Activated CD4-positive, alpha-beta T cell treated with anti-CD3 and anti-CD28 coated beads, Interleukin-2, amount 50 U/mL, for 16 hours (primary cell): ENCODE data around the gene TMEM267.
"Not testable (repeated sequence)": the region's sequence is repeated elsewhere in the genome, so short reads cannot be mapped to it uniquely, and the experiment has no call there.

ENCODE experiments used
- DNase-seq: peaks from one replicate; pipeline ENCODE4 v3.0.0-alpha.2; 2020

TMEM267 gene

DNA sequence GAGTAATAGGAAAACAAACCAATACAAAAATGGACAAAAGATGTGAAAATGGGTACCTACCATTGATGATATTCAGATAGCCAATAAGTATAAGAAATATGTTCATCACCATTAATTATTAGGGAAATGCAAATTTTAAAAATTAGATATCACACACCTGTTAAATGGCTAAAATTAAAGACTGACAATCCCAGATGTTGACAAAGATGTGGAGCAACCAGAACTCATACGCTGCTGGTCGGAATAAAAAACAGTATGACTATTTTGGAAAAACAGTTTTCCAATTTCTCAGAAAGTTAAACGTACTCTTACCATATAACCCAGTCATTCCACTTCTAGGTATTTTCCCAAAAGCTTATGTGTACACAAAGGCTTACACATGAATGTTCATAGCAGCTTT is 27.1 kb downstream of the TMEM267 start:
- no peak for DNase-seq

DNA sequence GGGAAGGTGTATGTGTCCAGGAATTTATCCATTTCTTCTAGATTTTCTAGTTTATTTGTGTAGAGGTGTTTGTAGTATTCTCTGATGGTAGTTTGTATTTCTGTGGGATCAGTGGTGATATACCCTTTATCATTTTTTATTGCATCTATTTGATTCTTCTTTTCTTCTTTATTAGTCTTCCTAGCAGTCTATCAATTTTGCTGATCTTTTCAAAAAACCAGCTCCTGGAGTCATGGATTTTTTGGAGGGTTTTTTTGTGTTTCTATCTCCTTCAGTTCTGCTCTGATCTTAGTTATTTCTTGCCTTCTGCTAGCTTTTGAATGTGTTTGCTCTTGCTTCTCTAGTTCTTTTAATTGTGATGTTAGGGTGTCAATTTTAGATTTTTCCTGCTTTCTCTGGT is 42.1 kb downstream of the TMEM267 start:
- DNase-seq = not testable (repeated sequence)

DNA sequence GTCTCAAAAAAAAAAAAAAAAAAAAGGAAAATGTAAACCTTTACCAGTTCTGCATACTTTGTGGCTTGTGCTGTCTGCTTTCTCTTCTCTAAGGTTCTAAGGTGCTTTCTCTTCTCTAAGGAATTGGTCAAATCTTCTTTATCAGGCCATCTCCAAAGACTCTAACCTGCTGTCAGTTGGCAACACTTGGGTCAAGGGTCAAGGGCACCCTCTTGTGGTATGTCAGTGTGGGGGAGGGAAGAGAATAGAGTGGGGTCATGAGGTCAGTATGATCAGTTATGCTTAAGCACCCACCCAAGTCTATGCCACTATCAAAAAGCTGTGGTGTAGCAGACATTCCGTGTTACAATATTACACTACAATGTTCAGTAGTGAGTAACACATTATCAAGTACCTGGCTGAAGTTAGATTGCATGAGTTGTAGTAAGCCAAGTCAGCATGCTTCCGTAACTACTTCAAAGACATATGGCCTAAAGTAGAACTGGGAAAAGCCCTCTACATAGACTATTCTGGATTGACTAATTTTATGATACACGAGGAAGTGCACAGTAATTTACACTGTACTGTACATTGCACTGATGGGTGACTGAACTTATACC is 46.5 kb downstream of the TMEM267 start:
- no peak for DNase-seq

DNA sequence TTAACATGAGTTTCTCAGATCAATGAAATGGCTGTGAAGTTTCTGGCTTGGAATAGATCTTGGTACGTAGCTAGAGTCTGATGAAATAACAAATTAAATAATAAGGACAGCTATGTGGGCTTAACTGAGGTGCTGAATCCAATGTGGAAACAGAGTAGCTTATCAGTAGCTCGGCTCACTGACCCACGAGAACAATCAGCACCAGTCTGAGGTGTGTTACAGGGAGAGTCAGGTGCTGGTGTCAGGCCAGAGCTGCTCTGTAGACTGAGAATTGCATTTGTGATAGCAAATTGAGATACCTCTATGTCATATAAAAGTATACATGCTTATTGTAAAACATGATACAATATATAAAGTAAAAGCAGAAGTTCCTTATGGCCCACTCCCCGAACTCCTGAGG is 50.3 kb downstream of the TMEM267 start:
- no peak for DNase-seq

DNA sequence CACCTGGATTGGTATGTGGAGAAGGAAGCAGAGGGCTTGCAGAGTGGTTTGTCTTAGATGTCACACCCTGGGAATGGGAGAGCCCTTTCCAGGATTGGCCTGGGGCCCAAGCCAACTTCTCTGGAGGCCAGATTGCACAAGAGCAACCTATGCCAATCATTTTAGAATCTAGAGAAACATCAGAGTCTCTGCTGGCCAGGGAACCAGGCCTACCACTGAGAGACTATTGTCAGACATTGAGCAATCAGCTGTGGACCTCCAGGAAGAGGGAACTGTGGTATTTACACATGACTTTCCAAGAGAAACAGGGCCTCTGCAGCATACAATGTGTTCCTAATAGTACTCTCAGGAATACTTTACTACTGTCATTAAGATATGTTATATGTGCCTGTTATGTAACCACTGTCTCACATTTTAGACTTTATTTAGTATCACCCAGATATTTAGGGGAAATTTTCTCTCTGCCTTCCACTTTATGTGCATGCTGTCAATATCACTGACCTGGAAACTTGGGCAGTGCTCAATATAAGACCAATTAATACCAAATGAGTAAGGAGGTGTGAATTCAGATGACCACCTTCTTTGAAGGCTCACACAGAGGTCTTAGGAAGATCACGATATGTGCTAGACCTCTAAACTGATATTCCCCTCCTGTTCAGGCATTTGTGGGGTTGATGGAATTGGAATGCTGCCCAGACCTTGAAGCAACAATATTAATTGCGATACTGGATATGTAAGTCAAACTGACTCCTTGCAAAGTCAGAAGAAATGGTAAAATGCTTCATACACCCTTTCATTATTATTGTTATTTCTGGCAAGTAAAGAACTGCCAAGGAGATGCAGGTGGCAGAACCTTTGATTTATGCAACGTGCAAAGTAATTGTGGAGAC is 50.9 kb downstream of the TMEM267 start:
- DNase-seq = no peak

DNA sequence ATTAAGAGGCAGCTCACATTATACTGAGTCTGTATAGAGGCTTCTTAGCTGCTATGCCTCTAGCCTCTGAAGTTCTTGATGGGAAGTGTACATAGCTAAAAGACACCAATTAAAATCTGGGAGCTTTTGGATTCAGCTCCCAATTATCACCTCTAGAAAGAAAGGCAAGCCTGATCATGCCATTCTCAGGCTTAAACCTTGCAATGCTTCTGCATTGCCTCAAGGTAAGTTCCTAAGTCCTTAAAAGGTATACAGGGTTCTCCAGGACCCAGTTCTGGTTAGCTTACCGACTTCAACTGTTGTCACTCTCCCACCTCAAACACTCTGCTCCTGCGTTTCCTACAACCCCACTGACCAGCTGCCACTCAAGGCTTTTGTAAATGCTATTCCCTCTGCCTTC is 54.0 kb downstream of the TMEM267 start:
- no peak for DNase-seq

DNA sequence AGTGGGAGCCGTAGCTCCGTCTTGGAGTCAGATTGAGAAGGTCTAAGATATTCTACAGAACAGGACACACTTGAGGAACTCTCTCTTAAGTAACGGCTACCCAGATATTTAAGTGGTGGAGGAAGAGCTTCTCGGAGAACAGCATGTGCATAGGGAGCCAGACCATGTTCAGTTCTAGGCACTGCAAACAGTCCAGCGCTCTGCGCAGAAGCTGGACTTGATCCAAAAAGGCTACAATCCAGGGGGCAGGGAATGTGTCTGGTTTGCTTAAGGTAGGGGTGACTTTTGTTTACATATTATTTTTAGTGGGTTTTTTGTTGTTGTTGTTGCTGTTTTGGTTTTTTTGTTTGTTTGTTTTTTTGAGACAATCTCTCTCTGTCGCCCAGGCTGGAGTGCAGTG is 54.6 kb downstream of the TMEM267 start:
- DNase-seq = no peak

DNA sequence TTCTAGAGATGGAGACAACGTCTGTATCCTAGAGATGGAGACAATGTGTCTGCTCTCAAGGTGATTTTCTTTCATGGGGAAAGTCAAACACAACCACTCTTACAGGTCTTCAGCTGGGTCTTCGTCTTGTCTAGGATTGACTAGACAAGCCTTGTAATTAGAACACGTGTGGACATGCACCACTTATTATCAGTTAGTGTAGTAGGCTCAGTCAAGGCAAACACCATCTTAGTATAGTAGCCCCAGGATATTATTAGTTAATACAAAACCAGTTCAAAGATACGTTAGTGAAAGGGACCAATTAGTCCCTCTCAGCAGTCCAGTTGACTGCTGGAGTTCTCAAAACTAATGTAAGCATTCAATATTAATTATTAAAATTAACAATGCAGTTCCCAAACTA is 56.4 kb downstream of the TMEM267 start:
- no peak for DNase-seq

DNA sequence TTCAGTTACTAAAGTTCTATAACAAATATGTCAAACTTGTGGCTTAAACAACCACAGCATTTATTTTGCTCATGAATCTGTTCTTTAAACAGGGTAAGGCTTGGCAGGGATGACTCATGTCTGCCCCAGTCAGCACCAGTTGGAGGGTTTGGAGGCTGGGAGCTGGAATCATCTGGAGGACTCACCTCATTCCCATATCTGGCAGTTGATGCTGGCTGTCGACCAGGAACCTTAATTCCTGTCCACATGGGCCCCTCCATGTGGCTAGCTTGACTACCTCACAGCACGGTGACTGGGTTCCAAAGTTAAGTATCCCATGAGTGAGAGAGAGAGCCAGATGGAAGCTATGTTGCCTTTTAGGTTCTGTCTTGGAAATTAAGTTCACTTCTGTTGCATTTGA is 57.7 kb downstream of the TMEM267 start:
- DNase-seq = no peak

DNA sequence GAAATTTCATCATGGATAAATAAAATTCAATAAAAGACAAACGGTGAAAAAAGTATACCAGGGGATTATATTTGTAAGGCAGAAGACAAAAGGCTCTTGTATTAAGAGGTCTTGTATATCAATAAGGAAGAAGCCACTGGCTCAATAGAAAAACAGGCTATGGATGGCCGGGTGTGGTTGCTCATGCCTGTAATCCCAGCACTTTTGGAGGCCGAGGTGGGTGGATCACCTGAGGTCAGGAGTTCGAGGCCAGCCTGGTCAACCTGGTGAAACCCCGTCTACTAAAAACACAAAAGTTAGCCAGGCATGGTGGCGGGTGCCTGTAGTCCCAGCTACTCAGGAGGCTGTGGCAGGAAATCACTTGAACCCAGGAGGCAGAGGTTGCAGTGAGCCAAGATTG is 60.6 kb downstream of the TMEM267 start:
- DNase-seq = not testable (repeated sequence)

DNA sequence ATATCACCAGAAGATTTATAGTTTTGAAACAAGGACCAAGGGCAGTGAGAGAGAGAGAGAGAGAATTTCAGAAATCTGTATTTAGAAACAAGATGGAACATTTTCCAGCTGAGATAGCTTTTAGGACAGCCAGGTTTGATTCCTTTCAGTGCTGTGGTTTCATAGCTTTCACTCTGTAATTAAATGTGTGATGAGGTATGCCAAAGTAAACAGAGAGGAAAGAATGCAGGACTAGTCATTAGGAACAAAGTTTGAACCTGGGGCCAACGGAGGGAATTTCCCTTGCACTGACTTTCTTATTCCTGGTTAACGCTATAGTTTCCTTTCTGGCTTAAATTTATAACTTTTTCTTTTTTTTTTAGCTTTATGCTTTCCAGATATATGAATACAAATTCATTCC is 61.5 kb downstream of the TMEM267 start:
- DNase-seq = no peak

DNA sequence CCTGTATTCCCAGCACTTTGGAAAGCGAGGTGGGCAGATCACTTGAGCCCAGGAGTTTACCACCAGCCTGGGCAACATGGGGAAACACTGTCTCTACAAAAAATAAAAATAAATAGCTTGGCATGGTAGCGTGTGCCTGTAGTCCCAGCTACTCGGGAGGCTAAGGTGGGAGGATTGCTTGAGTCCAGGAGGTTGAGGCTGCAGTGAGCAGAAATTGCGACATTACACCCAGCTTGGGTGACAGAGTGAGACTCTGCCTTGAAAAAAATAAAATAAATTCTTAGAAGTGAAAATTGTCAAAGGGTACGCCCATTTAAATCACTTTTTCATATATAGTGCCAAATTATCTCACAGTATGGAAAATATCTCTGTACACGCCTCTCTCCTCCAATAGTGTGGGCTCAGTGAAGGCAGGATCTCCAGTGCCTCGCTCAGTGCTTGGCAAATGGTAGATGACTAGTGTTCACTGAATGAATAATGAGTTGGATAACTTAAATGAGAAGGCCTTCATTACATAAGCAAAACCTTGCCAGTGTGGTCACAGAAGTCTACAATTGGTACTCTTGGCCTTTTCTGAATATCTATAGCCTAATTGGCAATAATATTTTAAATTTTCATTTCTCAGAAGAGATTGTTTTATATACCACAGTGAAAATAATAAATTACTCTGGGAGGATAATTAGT is 62.1 kb downstream of the TMEM267 start:
- no peak for DNase-seq

DNA sequence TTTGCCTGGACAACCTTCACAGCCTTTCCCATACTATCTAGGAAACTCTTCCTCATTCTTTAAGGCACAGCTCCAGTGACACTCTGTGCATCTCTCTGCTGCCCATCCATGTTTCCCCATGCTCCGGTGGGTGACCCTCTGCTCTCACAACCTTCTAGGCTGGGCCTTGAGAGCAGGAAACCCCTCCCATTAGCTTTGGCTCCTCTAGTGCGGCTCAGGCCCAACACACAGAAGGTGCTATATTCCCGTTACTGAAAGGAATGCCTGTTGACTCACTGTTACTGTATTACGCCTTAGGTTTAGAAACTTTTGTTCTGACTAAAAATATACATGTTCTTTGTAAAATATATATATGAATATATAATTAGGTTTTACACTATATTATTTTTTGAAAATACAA is 63.4 kb downstream of the TMEM267 start:
- no peak for DNase-seq

DNA sequence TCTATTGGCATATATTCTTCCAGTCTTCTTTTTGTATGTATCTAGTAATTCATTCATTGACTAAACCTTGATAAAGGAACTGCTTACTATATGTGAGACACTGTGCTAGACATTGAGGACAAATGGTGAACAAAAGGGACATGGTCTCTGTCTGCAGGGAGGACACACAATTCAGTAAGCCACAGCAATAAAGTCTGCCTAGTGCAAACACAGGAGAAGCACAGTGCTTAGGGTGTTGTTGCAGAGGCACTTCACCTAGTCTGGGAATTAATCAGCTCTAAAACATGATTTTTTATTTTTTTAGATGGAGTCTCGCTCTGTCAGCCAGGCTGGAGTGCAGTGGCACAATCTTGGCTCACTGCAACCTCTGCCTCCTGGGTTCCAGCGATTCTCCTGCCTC is 65.1 kb downstream of the TMEM267 start:
- DNase-seq = no peak

DNA sequence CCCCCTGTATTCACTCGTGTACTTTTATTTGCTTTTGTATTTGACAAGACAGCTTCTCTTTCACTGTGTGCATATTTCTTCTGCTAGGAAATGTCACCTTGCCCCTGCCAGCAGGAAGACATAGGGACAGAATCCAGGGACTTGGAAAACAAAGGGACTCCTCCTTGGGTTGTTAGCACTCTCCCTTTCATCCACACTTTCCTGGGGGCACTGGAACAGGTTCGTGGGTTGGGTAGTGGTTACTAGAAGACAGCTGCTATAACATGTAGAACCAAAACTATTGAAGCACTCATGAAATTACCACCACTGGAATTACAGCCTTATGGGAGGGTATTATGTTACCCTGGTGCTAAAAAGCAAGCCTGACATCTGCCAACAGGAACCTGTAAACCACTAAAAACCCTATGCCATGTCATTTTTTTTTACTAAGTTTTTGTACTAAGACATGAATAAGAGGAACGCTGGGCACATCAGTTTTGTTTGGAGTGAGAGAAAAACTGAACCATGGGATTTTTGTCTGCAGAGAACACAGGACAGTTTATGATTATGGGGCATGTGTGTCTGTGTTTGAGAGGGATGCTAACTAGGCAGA is 66.8 kb downstream of the TMEM267 start:
- no peak for DNase-seq

DNA sequence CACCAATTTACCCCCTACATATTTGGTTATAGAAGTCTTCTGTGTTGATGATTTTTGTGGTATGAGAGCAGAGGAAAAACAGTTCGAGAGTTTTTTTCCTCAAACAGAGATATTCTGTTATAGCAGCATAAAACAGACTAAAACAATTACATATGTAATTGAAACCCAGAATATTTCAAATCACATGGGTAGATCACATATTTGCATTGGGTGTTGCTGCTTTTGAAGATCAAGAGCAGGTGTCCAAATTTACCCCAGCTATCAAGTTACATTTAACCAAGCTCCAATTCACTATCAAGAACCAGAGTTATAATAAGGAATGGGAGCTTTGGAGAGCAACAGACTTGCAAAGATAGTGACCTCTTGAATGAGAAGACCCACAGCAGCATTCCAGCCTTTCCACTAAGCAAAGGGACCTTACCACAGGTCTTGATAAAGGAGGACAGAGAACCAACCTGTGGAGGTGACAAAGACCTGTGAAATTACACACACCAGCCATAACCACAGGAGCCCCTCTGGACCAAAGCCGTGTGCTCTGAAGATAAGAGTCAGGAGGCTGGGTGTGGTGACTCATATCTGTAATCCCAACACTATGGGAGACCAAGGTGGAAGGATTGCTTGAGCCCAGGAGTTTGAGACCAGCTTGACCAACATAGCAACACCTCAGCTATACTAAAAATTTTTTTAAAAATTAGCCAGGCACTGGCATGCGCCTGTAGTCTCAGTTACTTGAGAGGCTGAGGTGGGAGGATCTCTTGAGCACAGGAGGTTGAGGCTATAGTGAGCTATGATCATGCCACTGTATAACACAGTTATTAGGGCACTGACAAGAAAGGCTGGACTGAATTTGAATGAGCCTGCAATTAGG is 67.5 kb downstream of the TMEM267 start:
- no peak for DNase-seq

DNA sequence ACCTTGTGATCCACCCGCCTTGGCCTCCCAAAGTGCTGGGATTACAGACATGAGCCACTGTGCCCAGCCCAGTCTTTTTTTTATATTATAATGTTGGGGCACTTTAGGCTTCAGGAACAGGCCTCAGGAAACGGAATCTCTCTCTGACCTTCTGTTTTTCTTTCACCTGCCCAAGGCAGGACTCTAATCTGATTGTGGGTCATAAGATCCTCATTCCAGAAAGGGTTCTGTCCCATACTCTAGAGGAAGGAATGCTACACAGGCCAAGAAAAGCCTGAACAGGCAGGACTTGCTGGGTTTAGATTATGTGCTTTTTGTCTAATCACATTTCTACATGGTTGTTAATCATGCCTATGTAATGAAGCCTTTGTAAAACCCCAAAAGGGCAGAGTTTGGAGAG is 69.7 kb downstream of the TMEM267 start:
- DNase-seq = no peak

DNA sequence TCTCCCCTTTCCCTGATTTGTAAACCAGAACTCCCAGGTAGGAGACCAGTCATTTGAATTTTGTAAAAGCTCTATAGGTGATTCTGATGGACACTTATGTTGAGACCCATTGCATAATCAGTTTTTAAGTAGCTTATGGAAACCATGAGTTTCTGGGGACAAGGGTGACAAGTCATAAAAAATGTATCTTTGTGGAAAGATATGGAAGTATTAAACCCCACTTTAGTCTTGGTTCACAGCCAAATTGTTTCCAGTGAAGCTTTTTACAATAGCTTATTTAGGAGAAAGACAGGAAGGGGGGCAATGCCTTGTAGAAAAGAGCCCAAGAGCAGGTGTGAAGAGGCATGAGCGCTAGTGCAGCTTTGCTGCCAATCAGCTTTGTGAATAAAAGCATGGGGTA is 71.0 kb downstream of the TMEM267 start:
- DNase-seq = no peak

DNA sequence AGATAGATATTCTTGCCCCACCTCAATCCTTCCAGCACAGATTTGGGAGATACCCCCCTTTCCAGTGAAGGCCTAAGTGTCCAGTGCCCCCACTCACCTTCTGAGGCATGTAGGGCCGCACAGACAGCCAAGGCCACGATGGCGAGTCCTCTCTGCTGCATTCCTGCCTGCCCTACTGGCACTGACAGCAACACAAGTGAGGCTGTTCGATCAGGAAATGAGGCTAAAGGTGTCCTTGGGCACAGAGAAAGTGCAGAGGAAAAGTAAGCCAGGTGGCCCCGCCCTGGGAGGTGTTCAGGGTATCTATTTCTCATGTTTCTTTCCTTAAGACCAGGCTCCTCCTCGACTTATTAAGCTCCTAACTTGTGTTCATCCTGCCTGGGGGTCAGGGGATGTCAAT is 71.5 kb downstream of the TMEM267 start, which contains the start of gene CCL28:
Gene CCL28, minus strand, starts transcription at position 236 of the 400 bp plus-strand sequence. Its CDS starts 75 bp downstream, at position 161.
- DNase-seq = no peak

DNA sequence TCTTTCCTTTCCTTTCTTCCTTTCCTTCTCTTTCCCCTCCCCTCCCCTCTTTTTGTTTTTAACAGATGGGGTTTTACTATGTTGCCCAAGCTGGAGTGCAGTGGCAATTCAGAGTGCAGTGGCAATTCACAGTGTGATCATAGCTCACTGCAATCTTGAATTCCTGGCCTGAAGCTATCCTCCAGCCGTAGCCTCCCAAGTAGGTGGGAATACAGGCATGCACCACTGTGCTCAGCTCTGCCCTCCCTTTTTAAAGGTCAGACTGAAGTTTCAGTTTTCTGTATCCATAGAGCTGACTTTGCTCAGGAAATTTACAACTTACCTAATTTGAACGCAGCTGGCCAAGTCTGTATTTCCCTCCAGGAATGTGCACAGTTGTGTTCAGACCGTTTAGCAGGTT is 72.2 kb downstream of the TMEM267 start:
- no peak for DNase-seq

DNA sequence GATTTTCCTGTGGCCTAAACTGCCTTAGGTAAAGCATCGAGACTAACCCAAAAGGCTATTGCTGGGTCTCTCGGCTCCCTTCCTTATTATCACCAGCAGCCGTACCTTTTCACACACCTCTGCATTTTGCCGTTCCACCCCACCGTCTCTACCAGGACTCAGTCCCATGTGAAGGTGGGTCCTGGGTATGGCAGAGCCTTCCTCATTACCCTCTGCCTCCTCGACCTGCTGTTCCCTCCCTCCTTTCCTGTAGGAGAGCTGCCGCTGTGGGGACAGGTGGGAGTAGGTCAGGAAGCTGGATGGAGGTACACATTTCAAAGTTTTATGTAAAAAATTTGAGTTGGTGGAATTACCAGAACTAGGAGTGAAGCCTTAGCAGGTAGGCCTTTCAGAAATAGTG is 73.3 kb downstream of the TMEM267 start:
- DNase-seq = no peak

DNA sequence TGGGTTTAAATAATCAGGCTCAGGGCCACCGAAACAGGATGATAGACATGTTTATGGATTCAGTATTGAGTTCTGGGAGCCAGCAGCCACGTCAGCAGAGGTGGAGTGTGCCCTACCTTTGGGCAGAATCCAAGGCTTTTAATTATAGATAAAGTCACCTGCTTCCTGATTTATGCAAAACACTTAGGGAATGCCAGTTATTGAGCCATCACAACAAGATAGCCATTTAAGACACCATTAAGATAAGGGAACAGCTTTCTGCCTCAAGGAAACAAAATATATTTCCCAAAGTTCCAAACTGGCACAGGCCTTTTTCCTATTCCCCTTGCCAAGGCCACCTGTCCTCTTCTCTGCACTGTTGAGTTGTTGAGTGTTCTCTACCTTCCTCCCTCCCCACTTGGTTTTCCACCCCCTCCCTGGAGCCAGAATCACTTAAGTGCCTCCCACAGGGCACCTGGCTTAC is 73.8 kb downstream of the TMEM267 start:
- DNase-seq = no peak
